ENCODE measurements around the gene BAG2. TPM values are rescaled to one million over a fixed set of nuclear protein-coding genes. Genes with fewer than 3 reads are reported as not detected.

Gene BAG2
- total and polyA plus RNA-seq, 8 donors = 2.0 to 48.7 (median 5.6) TPM

- TF ChIP-seq CTCF (IDR thresholded peaks at IDR 0.05) (no peak), POLR2A (IDR thresholded peaks at IDR 0.05) (no peak), POLR2AphosphoS5 (IDR thresholded peaks at IDR 0.05) (no peak), EP300 (IDR thresholded peaks at IDR 0.05) (no peak)
Measured at GRCh38 chr6:57226221-57226620, 54.1 kb downstream of the BAG2 start.

More at GRCh38 chr6:57226221-57226620, 54.1 kb downstream of the BAG2 start:
- DNase-seq = no peak
- Histone ChIP-seq H3K4me1 (peaks cover 0 to 9% (median 6%) of the 10 kb centered on the region in 4 donors), H3K36me3 (no peaks in the 10 kb centered on the region), H3K4me3 (no peak overlapping the region), H3K27me3 (no peaks in the 10 kb centered on the region), H3K27ac (no peak overlapping the region), H3K9me3 (no peaks in the 10 kb centered on the region)
- WGBS, 5 donors = 66 to 79% (median 76%) methylated on average over 2 of the region's 2 CpGs
- intact Hi-C loops (cut with DNase I; ENCODE audit: low total_unique reads) = no loop called here

Other genes with a start within 250 kb of the BAG2 start
- gene BEND6, start 217.2 kb upstream of the BAG2 start, total RNA-seq = 1 to 10 TPM in 2 of 5 donors, under 1 TPM in 2, not detected in 1; 0.58 to 1.8 (median 0.87) TPM
- gene BEND6, start 217.2 kb upstream of the BAG2 start, polyA plus RNA-seq = 1 to 10 TPM in 2 of 3 donors, under 1 TPM in 1; 0.33 to 3.4 (median 3.3) TPM
- 10 to 100 TPM in 2 of 5 donors, 1 to 10 TPM in 2, under 1 TPM in 1; 0.29 to 27.7 (median 6.2) TPM for gene KIAA1586, start 125.6 kb upstream of the BAG2 start, total RNA-seq
- gene KIAA1586, start 125.6 kb upstream of the BAG2 start, polyA plus RNA-seq = 1 to 10 TPM; 2.0 to 5.2 (median 2.1) TPM
- gene ZNF451, start 82.1 kb upstream of the BAG2 start, total RNA-seq = 100 to 1,000 TPM in 2 of 5 donors, 10 to 100 TPM in 3; 20.3 to 402 (median 84.5) TPM
- gene ZNF451, start 82.1 kb upstream of the BAG2 start, polyA plus RNA-seq = 10 to 100 TPM in 2 of 3 donors, 1 to 10 TPM in 1; 6.0 to 13.7 (median 10.0) TPM
- 10 to 100 TPM; 11.1 to 51.3 (median 23.8) TPM for gene RAB23, start 50.0 kb downstream of the BAG2 start, total RNA-seq
- 10 to 100 TPM in 2 of 3 donors, 1 to 10 TPM in 1; 5.5 to 11.3 (median 10.5) TPM for gene RAB23, start 50.0 kb downstream of the BAG2 start, polyA plus RNA-seq
- 100 to 1,000 TPM in 1 of 5 donors, 10 to 100 TPM in 3, not detected in 1; 14.6 to 126 (median 18.6) TPM for gene PRIM2, start 145.3 kb downstream of the BAG2 start, total RNA-seq
- 1 to 10 TPM; 4.9 to 5.9 (median 5.5) TPM for gene PRIM2, start 145.3 kb downstream of the BAG2 start, polyA plus RNA-seq